ENCODE data around the gene LAPTM5. TPM values are rescaled to one million over a fixed set of nuclear protein-coding genes. Genes with fewer than 3 reads are reported as not detected.

Gene LAPTM5
- total and polyA plus RNA-seq, 2 donors, result 88.6 to 364 TPM

Other genes starting within 250 kb of the LAPTM5 start
- 0.14 TPM for gene MATN1, start 34.2 kb downstream of the LAPTM5 start, total RNA-seq
- gene MATN1, start 34.2 kb downstream of the LAPTM5 start, polyA plus RNA-seq, result 0.27 TPM
- 3.8 TPM for gene SDC3, start 151.0 kb upstream of the LAPTM5 start, total RNA-seq
- 15.3 TPM for gene SDC3, start 151.0 kb upstream of the LAPTM5 start, polyA plus RNA-seq